ENCODE data around the gene CAPN8.
A peak's percentile ranks its signal among the peaks of the same experiment; 100 is the strongest.

The CAPN8 gene

GRCh38 chr1:223620297-223620897, 45.1 kb downstream of the CAPN8 start:
- DNase-seq (ENCODE audit: low read depth in 4 of 4, low spot score in 1 of 4) = no peak

- no peak for DNase-seq (ENCODE audit: low read depth in 4 of 4, low spot score in 1 of 4)
Measured at GRCh38 chr1:223618680-223619079, 46.8 kb downstream of the CAPN8 start.

GRCh38 chr1:223617323-223618070, 48.0 kb downstream of the CAPN8 start:
- DNase-seq (ENCODE audit: low read depth in 4 of 4, low spot score in 1 of 4) = no peak

GRCh38 chr1:223616586-223616985, 48.9 kb downstream of the CAPN8 start:
- no peak for DNase-seq (ENCODE audit: low read depth in 4 of 4, low spot score in 1 of 4)

- no peak for DNase-seq (ENCODE audit: low read depth in 4 of 4, low spot score in 1 of 4)
Measured at GRCh38 chr1:223611936-223612335, 53.6 kb downstream of the CAPN8 start.

GRCh38 chr1:223609977-223610376, 55.5 kb downstream of the CAPN8 start:
- no peak for DNase-seq (ENCODE audit: low read depth in 4 of 4, low spot score in 1 of 4)

- DNase-seq (ENCODE audit: low read depth in 4 of 4, low spot score in 1 of 4) = no peak
Measured at GRCh38 chr1:223609066-223609465, 56.4 kb downstream of the CAPN8 start.

GRCh38 chr1:223558512-223558911, 107.0 kb downstream of the CAPN8 start:
- DNase-seq (ENCODE audit: low read depth in 4 of 4, low spot score in 1 of 4) = no peak

GRCh38 chr1:223557130-223557475, 108.4 kb downstream of the CAPN8 start:
- no peak for DNase-seq (ENCODE audit: low read depth in 4 of 4, low spot score in 1 of 4)

- peak in 1 of 4 experiments; percentile 20 for DNase-seq (ENCODE audit: low read depth in 4 of 4, low spot score in 1 of 4)
Measured at GRCh38 chr1:223556414-223557129, 108.9 kb downstream of the CAPN8 start.

- no peak for DNase-seq (ENCODE audit: low read depth in 4 of 4, low spot score in 1 of 4)
Measured at GRCh38 chr1:223553957-223554356, 111.5 kb downstream of the CAPN8 start.

- DNase-seq (ENCODE audit: low read depth in 4 of 4, low spot score in 1 of 4) = no peak
Measured at GRCh38 chr1:223551610-223552009, 113.9 kb downstream of the CAPN8 start.

GRCh38 chr1:223549740-223550139, 115.8 kb downstream of the CAPN8 start:
- no peak for DNase-seq (ENCODE audit: low read depth in 4 of 4, low spot score in 1 of 4)

- DNase-seq (ENCODE audit: low read depth in 4 of 4, low spot score in 1 of 4) = no peak
Measured at GRCh38 chr1:223547316-223548114, 118.0 kb downstream of the CAPN8 start.

GRCh38 chr1:223545343-223545742, 120.2 kb downstream of the CAPN8 start:
- no peak for DNase-seq (ENCODE audit: low read depth in 4 of 4, low spot score in 1 of 4)

GRCh38 chr1:223543560-223543959, 121.9 kb downstream of the CAPN8 start:
- no peak for DNase-seq (ENCODE audit: low read depth in 4 of 4, low spot score in 1 of 4)

GRCh38 chr1:223542831-223543230, 122.7 kb downstream of the CAPN8 start:
- DNase-seq (ENCODE audit: low read depth in 4 of 4, low spot score in 1 of 4) = no peak

GRCh38 chr1:223540485-223541106, 124.9 kb downstream of the CAPN8 start:
- no peak for DNase-seq (ENCODE audit: low read depth in 4 of 4, low spot score in 1 of 4)

GRCh38 chr1:223539750-223540149, 125.8 kb downstream of the CAPN8 start:
- no peak for DNase-seq (ENCODE audit: low read depth in 4 of 4, low spot score in 1 of 4)

GRCh38 chr1:223538981-223539380, 126.5 kb downstream of the CAPN8 start:
- no peak for DNase-seq (ENCODE audit: low read depth in 4 of 4, low spot score in 1 of 4)

GRCh38 chr1:223535319-223535718, 130.2 kb downstream of the CAPN8 start:
- no peak for DNase-seq (ENCODE audit: low read depth in 4 of 4, low spot score in 1 of 4)
